Smooth muscle cell (in vitro differentiated cells): ENCODE data around the gene CD248. TPM values are rescaled to one million over a fixed set of nuclear protein-coding genes. Genes with fewer than 3 reads are reported as not detected.

Experiments
- DNase-seq: peaks from one replicate; lab custom pipeline; 2025; ENCODE audit not compliant: unreplicated experiment; lab: John Stamatoyannopoulos, UW
- H2AFZ ChIP-seq: fragments of 200-600 bp; sonication (generic); 2 replicates; pipeline ENCODE4 v1.6.0; 2016; ENCODE audit warnings: antibody characterized with exemption, low read depth, mild to moderate bottlenecking
- H3F3A ChIP-seq: fragments of 200-600 bp; sonication (generic); 2 replicates; pipeline ENCODE4 v1.6.0; 2017; ENCODE audit warnings: antibody characterized with exemption, low read depth
- H3K27ac ChIP-seq: fragments of 200-600 bp; sonication (generic); 2 replicates; pipeline ENCODE4 v1.5.1; 2016; ENCODE audit warnings: low read depth, mild to moderate bottlenecking
- H3K27me3 ChIP-seq: fragments of 200-600 bp; sonication (generic); 2 replicates; pipeline ENCODE4 v1.6.1; 2016; ENCODE audit warnings: low read depth, mild to moderate bottlenecking
- H3K36me3 ChIP-seq: fragments of 200-600 bp; sonication (generic); 2 replicates; pipeline ENCODE4 v1.5.1; 2016; ENCODE audit warnings: low read depth
- H3K4me1 ChIP-seq: fragments of 200-600 bp; sonication (generic); 2 replicates; pipeline ENCODE4 v1.5.1; 2016; ENCODE audit warnings: low read depth
- H3K4me2 ChIP-seq: fragments of 200-600 bp; sonication (generic); 2 replicates; pipeline ENCODE4 v1.6.0; 2016; ENCODE audit warnings: mild to moderate bottlenecking
- H3K4me3 ChIP-seq: fragments of 200-600 bp; sonication (generic); 2 replicates; pipeline ENCODE4 v1.5.1; 2016; ENCODE audit warnings: mild to moderate bottlenecking
- H3K79me2 ChIP-seq: fragments of 200-600 bp; sonication (generic); 2 replicates; pipeline ENCODE4 v1.6.0; 2016; ENCODE audit warnings: low read depth, mild to moderate bottlenecking
- H3K9ac ChIP-seq: fragments of 200-600 bp; sonication (generic); 2 replicates; pipeline ENCODE4 v1.6.0; 2016; ENCODE audit warnings: low read depth
- H3K9me3 ChIP-seq: fragments of 200-600 bp; sonication (generic); replicated peaks from 2 replicates; pipeline ENCODE4 v1.5.1; 2016; ENCODE audit warnings: low read depth
- H4K20me1 ChIP-seq: fragments of 200-600 bp; sonication (generic); 2 replicates; pipeline ENCODE4 v1.6.0; 2016; ENCODE audit warnings: low read depth
- CTCF ChIP-seq: fragments of 200-600 bp; sonication (generic); IDR thresholded peaks from 2 replicates; pipeline ENCODE4 v1.5.1; 2017; ENCODE audit warnings: borderline replicate concordance, mild to moderate bottlenecking, antibody characterized with exemption; ENCODE audit not compliant: insufficient read depth, poor library complexity, severe bottlenecking
- WGBS: methylation state at CpG from one replicate; pipeline ENCODE4 v1.1.7; 2016; ENCODE audit warnings: low lambda C conversion rate; 5-methylcytosine and 5-hydroxymethylcytosine counted together
- polyA plus RNA-seq: library from polyadenylated mRNA; unstranded; fragments of >200 nt; fragmentation: Nextera tagmentation; extraction: Ambion mirVana; gene quantifications from 2 replicates; pipeline ENCODE4 v1.2.1, GENCODE V29; 2016
- total RNA-seq: library from RNA; depleted of rRNA; stranded (reverse); fragments of >200 nt; gene quantifications from 2 replicates; pipeline ENCODE4 v1.2.3, GENCODE V29; 2014

CD248 gene
- total and polyA plus RNA-seq, 2 experiments from 2014 or later: 35.5 to 287 TPM

- peaks cover 16% of the 10 kb centered on the region for H3K4me1 ChIP-seq
- peaks cover 16% of the 10 kb centered on the region for H3F3A ChIP-seq
- no peak overlapping the region for H3K4me3 ChIP-seq
- WGBS: 91% methylated on average over 16 of the region's 17 CpGs
- no peak for DNase-seq
- H3K27me3 ChIP-seq: no peaks in the 10 kb centered on the region
- no peaks in the 10 kb centered on the region for H3K9me3 ChIP-seq
- H3K4me2 ChIP-seq: no peak overlapping the region
- H3K9ac ChIP-seq: no peak overlapping the region
- H3K27ac ChIP-seq: peak overlapping the region; percentile 98
- peaks cover 21% of the 10 kb centered on the region for H3K79me2 ChIP-seq
- peaks cover 4% of the 10 kb centered on the region for H4K20me1 ChIP-seq
- no peak for TF ChIP-seq CTCF
- no peak overlapping the region for H2AFZ ChIP-seq
- no peaks in the 10 kb centered on the region for H3K36me3 ChIP-seq
Observed at GRCh38 chr11:66338276-66339161, 21.7 kb upstream of the CD248 start.

GRCh38 chr11:66337103-66337899, 20.5 kb upstream of the CD248 start:
- Histone ChIP-seq H3K79me2 (peaks cover 11% of the 10 kb centered on the region), H3K4me3 (no peak overlapping the region), H3K4me2 (peak overlapping the region; percentile 89), H4K20me1 (peaks cover 4% of the 10 kb centered on the region), H3F3A (peaks cover 16% of the 10 kb centered on the region), H3K4me1 (peaks cover 16% of the 10 kb centered on the region), H2AFZ (no peak overlapping the region), H3K27ac (peak overlapping the region; percentile 98), H3K36me3 (no peaks in the 10 kb centered on the region), H3K9ac (peak overlapping the region; percentile 95), H3K27me3 (no peaks in the 10 kb centered on the region), H3K9me3 (no peaks in the 10 kb centered on the region)
- no peak for TF ChIP-seq CTCF
- DNase-seq: no peak
- WGBS: 61% methylated on average over 18 of the region's 18 CpGs

GRCh38 chr11:66336234-66337102, 19.6 kb upstream of the CD248 start, which contains the start of gene RIN1:
Gene RIN1, minus strand, starts transcription at chr11:66336434. Its CDS starts 32 bp downstream, at chr11:66336402.
- peak; percentile 24 for TF ChIP-seq CTCF
- H3K9ac ChIP-seq: peak within 1 kb of the TSS; percentile 95
- no peaks in the 10 kb centered on the region for H3K36me3 ChIP-seq
- H4K20me1 ChIP-seq: peaks cover 4% of the 10 kb centered on the region
- H3K4me1 ChIP-seq: peaks cover 16% of the 10 kb centered on the region
- peaks cover 16% of the 10 kb centered on the region for H3F3A ChIP-seq
- H3K27ac ChIP-seq: peak within 1 kb of the TSS; percentile 98
- no peak within 1 kb of the TSS for H2AFZ ChIP-seq
- H3K27me3 ChIP-seq: no peaks in the 10 kb centered on the region
- DNase-seq: peak; percentile 71
- H3K4me3 ChIP-seq: peak within 1 kb of the TSS; percentile 64
- H3K79me2 ChIP-seq: peaks cover 9% of the 10 kb centered on the region
- 7% methylated on average over 22 of the region's 22 CpGs for WGBS
- peak within 1 kb of the TSS; percentile 89 for H3K4me2 ChIP-seq
- H3K9me3 ChIP-seq: no peaks in the 10 kb centered on the region
